Activated CD4-positive, alpha-beta memory T cell treated with anti-CD3 and anti-CD28 coated beads, Interleukin-2, amount 10 ng/mL, durations not matched to agents 7 days and 5 days (primary cell): ENCODE results near the gene CD200R1L. TPM values are rescaled to one million over a fixed set of nuclear protein-coding genes. Genes with fewer than 3 reads are reported as not detected.
A peak's percentile ranks its signal among the peaks of the same experiment; 100 is the strongest.

Experiments
- CTCF ChIA-PET: fragments of 350-600 bp; sonication (Branson Sonifier 250); formaldehyde crosslinking; loops from one replicate; lab custom pipeline; 2021; ENCODE audit warnings: antibody characterized with exemption, inconsistent platforms; lab: Charles Lee
- POLR2A ChIA-PET: fragments of 350-600 bp; sonication (Branson Sonifier 250); formaldehyde crosslinking; loops from one replicate; lab custom pipeline; 2021; ENCODE audit warnings: antibody characterized with exemption; lab: Charles Lee
- DNase-seq: peaks from one replicate; pipeline ENCODE4 v3.0.0-alpha.2; 2020
- H3K27ac Mint-ChIP-seq: one replicate; pipeline ENCODE4 v1.8.0; 2021; ENCODE audit warnings: mild to moderate bottlenecking, mixed read lengths
- H3K27me3 Mint-ChIP-seq: one replicate; pipeline ENCODE4 v1.8.0; 2021; ENCODE audit warnings: mixed read lengths
- H3K36me3 Mint-ChIP-seq: one replicate; pipeline ENCODE4 v1.8.0; 2021; ENCODE audit warnings: low read depth, mixed read lengths
- H3K4me1 Mint-ChIP-seq: one replicate; pipeline ENCODE4 v1.8.0; 2021; ENCODE audit warnings: mixed read lengths
- H3K4me3 Mint-ChIP-seq: one replicate; pipeline ENCODE4 v1.8.0; 2021; ENCODE audit warnings: mild to moderate bottlenecking, mixed read lengths
- H3K9me3 Mint-ChIP-seq: one replicate; pipeline ENCODE4 v1.8.0; 2021; ENCODE audit warnings: mixed read lengths
- total RNA-seq, 2 experiments: library from RNA; stranded (reverse); gene quantifications; one replicate each; pipeline ENCODE4 v1.2.3, GENCODE V29; 2021

CD200R1L gene
- total RNA-seq, 2 experiments from 2014 or later, result not detected

GRCh38 chr3:112779558-112780480 is 66.8 kb downstream of the CD200R1L start:
- ChIA-PET POLR2A (interaction anchor here (1.2 kb wide), 1 partner anchor 69 kb away, joined by 3 read pairs; no protein-coding TSS in a partner anchor), CTCF (no interaction called here)
- no peak for DNase-seq
- no peak overlapping the region for H3K4me3 Mint-ChIP-seq
- peaks cover 14% of the 10 kb centered on the region for H3K4me1 Mint-ChIP-seq
- H3K36me3 Mint-ChIP-seq, result no peaks in the 10 kb centered on the region
- H3K9me3 Mint-ChIP-seq, result no peaks in the 10 kb centered on the region
- no peaks in the 10 kb centered on the region for H3K27me3 Mint-ChIP-seq
- H3K27ac Mint-ChIP-seq, result no peak overlapping the region

GRCh38 chr3:112779011-112779410 is 67.7 kb downstream of the CD200R1L start:
- Mint-ChIP-seq H3K9me3 (no peaks in the 10 kb centered on the region), H3K27me3 (no peaks in the 10 kb centered on the region), H3K36me3 (no peaks in the 10 kb centered on the region), H3K4me3 (no peak overlapping the region), H3K27ac (no peak overlapping the region), H3K4me1 (peaks cover 22% of the 10 kb centered on the region)
- DNase-seq, result no peak
- CTCF ChIA-PET, result no interaction called here
- POLR2A ChIA-PET, result no interaction called here

GRCh38 chr3:112778353-112778948 is 68.2 kb downstream of the CD200R1L start:
- ChIA-PET CTCF (no interaction called here), POLR2A (no interaction called here)
- H3K36me3 Mint-ChIP-seq, result no peaks in the 10 kb centered on the region
- no peaks in the 10 kb centered on the region for H3K9me3 Mint-ChIP-seq
- H3K4me3 Mint-ChIP-seq, result no peak overlapping the region
- H3K27ac Mint-ChIP-seq, result no peak overlapping the region
- H3K4me1 Mint-ChIP-seq, result peaks cover 26% of the 10 kb centered on the region
- no peak for DNase-seq
- H3K27me3 Mint-ChIP-seq, result no peaks in the 10 kb centered on the region

GRCh38 chr3:112777811-112778210 is 68.9 kb downstream of the CD200R1L start:
- H3K4me3 Mint-ChIP-seq, result no peak overlapping the region
- POLR2A ChIA-PET, result no interaction called here
- no peaks in the 10 kb centered on the region for H3K27me3 Mint-ChIP-seq
- DNase-seq, result no peak
- H3K4me1 Mint-ChIP-seq, result peaks cover 31% of the 10 kb centered on the region
- H3K9me3 Mint-ChIP-seq, result no peaks in the 10 kb centered on the region
- CTCF ChIA-PET, result no interaction called here
- no peak overlapping the region for H3K27ac Mint-ChIP-seq
- H3K36me3 Mint-ChIP-seq, result no peaks in the 10 kb centered on the region

GRCh38 chr3:112776836-112777235 is 69.8 kb downstream of the CD200R1L start:
- Mint-ChIP-seq H3K27ac (no peak overlapping the region), H3K4me1 (peaks cover 39% of the 10 kb centered on the region), H3K27me3 (no peaks in the 10 kb centered on the region), H3K36me3 (no peaks in the 10 kb centered on the region), H3K4me3 (no peak overlapping the region), H3K9me3 (no peaks in the 10 kb centered on the region)
- ChIA-PET POLR2A (no interaction called here), CTCF (no interaction called here)
- no peak for DNase-seq

- no peak for DNase-seq
- Mint-ChIP-seq H3K4me1 (peaks cover 46% of the 10 kb centered on the region), H3K27me3 (no peaks in the 10 kb centered on the region), H3K4me3 (no peak overlapping the region), H3K36me3 (peaks cover 4% of the 10 kb centered on the region), H3K27ac (no peak overlapping the region), H3K9me3 (no peaks in the 10 kb centered on the region)
- ChIA-PET CTCF (no interaction called here), POLR2A (interaction anchor here (0.6 kb wide), 1 partner anchor 797 kb away, joined by 3 read pairs; no protein-coding TSS in a partner anchor)
Observed at GRCh38 chr3:112776000-112776399, 70.7 kb downstream of the CD200R1L start.

- POLR2A ChIA-PET, result interaction anchor here (0.6 to 2.5 kb wide), 4 partner anchors 31 to 796 kb away, joined by 3 to 8 read pairs (median 6); partner anchors contain the start of genes ATG3 and SLC35A5
- no peak overlapping the region for H3K4me3 Mint-ChIP-seq
- CTCF ChIA-PET, result no interaction called here
Observed at GRCh38 chr3:112775011-112775742, 71.5 kb downstream of the CD200R1L start.

GRCh38 chr3:112774293-112774926 is 72.3 kb downstream of the CD200R1L start:
- Mint-ChIP-seq H3K27me3 (no peaks in the 10 kb centered on the region), H3K27ac (peak overlapping the region; percentile 84), H3K36me3 (peaks cover 5% of the 10 kb centered on the region), H3K9me3 (peaks cover 3% of the 10 kb centered on the region), H3K4me3 (no peak overlapping the region), H3K4me1 (peaks cover 59% of the 10 kb centered on the region)
- POLR2A ChIA-PET, result interaction anchor here (0.8 to 2.5 kb wide), 10 partner anchors 11 to 213 kb away, joined by 3 to 8 read pairs (median 4); partner anchors contain the start of genes ATG3, CD200R1 and SLC35A5
- CTCF ChIA-PET, result interaction anchor here (0.7 to 1.5 kb wide), 4 partner anchors 40 to 205 kb away, joined by 3 to 16 read pairs (median 4); no protein-coding TSS in a partner anchor
- DNase-seq, result no peak

More at GRCh38 chr3:112775011-112775742, 71.5 kb downstream of the CD200R1L start:
- H3K27me3 Mint-ChIP-seq, result no peaks in the 10 kb centered on the region
- H3K9me3 Mint-ChIP-seq, result peaks cover 2% of the 10 kb centered on the region
- H3K27ac Mint-ChIP-seq, result no peak overlapping the region
- peaks cover 52% of the 10 kb centered on the region for H3K4me1 Mint-ChIP-seq
- no peak for DNase-seq
- H3K36me3 Mint-ChIP-seq, result peaks cover 5% of the 10 kb centered on the region

- Mint-ChIP-seq H3K9me3 (peaks cover 3% of the 10 kb centered on the region), H3K27me3 (no peaks in the 10 kb centered on the region), H3K36me3 (peaks cover 5% of the 10 kb centered on the region), H3K4me1 (peaks cover 63% of the 10 kb centered on the region), H3K4me3 (peak overlapping the region; percentile 12), H3K27ac (peak overlapping the region; percentile 84)
- ChIA-PET POLR2A (interaction anchor here (0.8 to 2.5 kb wide), 9 partner anchors 11 to 212 kb away, joined by 3 to 8 read pairs (median 4); partner anchors contain the start of genes ATG3, CD200R1 and SLC35A5), CTCF (interaction anchor here (0.7 to 1.5 kb wide), 5 partner anchors 35 to 206 kb away, joined by 3 to 16 read pairs (median 3); no protein-coding TSS in a partner anchor)
- peak; percentile 65 for DNase-seq
Observed at GRCh38 chr3:112773864-112774263, 72.8 kb downstream of the CD200R1L start.

GRCh38 chr3:112770951-112771350 is 75.7 kb downstream of the CD200R1L start:
- Mint-ChIP-seq H3K4me1 (peaks cover 59% of the 10 kb centered on the region), H3K27me3 (no peaks in the 10 kb centered on the region), H3K9me3 (peaks cover 3% of the 10 kb centered on the region), H3K27ac (no peak overlapping the region), H3K36me3 (peaks cover 5% of the 10 kb centered on the region), H3K4me3 (no peak overlapping the region)
- POLR2A ChIA-PET, result no interaction called here
- CTCF ChIA-PET, result no interaction called here
- no peak for DNase-seq

- Mint-ChIP-seq H3K4me3 (no peak overlapping the region), H3K4me1 (peaks cover 52% of the 10 kb centered on the region), H3K27ac (no peak overlapping the region), H3K27me3 (no peaks in the 10 kb centered on the region), H3K9me3 (peaks cover 3% of the 10 kb centered on the region), H3K36me3 (peaks cover 5% of the 10 kb centered on the region)
- ChIA-PET CTCF (interaction anchor here (0.6 to 1.2 kb wide), 3 partner anchors 10 to 36 kb away, joined by 3 to 4 read pairs (median 3); no protein-coding TSS in a partner anchor), POLR2A (no interaction called here)
- DNase-seq, result peak; percentile 53
Observed at GRCh38 chr3:112770032-112770626, 76.5 kb downstream of the CD200R1L start.
